H9 (cell line): Measurements from ENCODE around the gene RLF. TPM values are rescaled to one million over a fixed set of nuclear protein-coding genes. Genes with fewer than 3 reads are reported as not detected.

Source experiments
- DNase-seq: peaks from one replicate; pipeline ENCODE4 v3.0.0-alpha.2; 2017
- H2AFZ ChIP-seq: one replicate; pipeline ENCODE4 v1.6.1; 2013; ENCODE audit warnings: mild to moderate bottlenecking, low read length, control low read depth, moderate library complexity
- H2AK5ac ChIP-seq: 2 replicates; pipeline ENCODE4 v1.6.1; 2013; ENCODE audit warnings: low read length, control low read depth, mixed read lengths; ENCODE audit not compliant: insufficient read length
- H2BK120ac ChIP-seq: one replicate; pipeline ENCODE4 v1.6.1; 2013; ENCODE audit warnings: low read depth, mild to moderate bottlenecking, low read length, control low read depth, inconsistent platforms; ENCODE audit not compliant: poor library complexity, severe bottlenecking
- H2BK12ac ChIP-seq: 2 replicates; pipeline ENCODE4 v1.6.1; 2013; ENCODE audit warnings: low read length, control low read depth, mixed read lengths, low read depth; ENCODE audit not compliant: insufficient read length
- H2BK15ac ChIP-seq: 2 replicates; pipeline ENCODE4 v1.6.1; 2013; ENCODE audit warnings: low read depth, low read length, control low read depth
- H2BK20ac ChIP-seq: one replicate; pipeline ENCODE4 v1.6.1; 2013; ENCODE audit warnings: low read depth, mild to moderate bottlenecking, low read length, control low read depth, inconsistent platforms; ENCODE audit not compliant: poor library complexity, severe bottlenecking
- H2BK5ac ChIP-seq: 2 replicates; pipeline ENCODE4 v1.6.1; 2013; ENCODE audit warnings: low read length, control low read depth, mixed read lengths; ENCODE audit not compliant: insufficient read length
- H3K14ac ChIP-seq: 2 replicates; pipeline ENCODE4 v1.6.1; 2013; ENCODE audit warnings: low read length, control low read depth; ENCODE audit not compliant: insufficient read depth
- H3K18ac ChIP-seq: 2 replicates; pipeline ENCODE4 v1.6.1; 2013; ENCODE audit warnings: low read depth, mild to moderate bottlenecking, mixed read lengths, low read length, control low read depth; ENCODE audit not compliant: insufficient read length
- H3K23ac ChIP-seq: 2 replicates; pipeline ENCODE4 v1.6.1; 2013; ENCODE audit warnings: low read length, control low read depth, mixed read lengths, low read depth; ENCODE audit not compliant: insufficient read length
- H3K23me2 ChIP-seq: 2 replicates; pipeline ENCODE4 v1.6.1; 2013; ENCODE audit warnings: low read depth, mild to moderate bottlenecking, mixed read lengths, low read length, control low read depth; ENCODE audit not compliant: insufficient read length, poor library complexity, severe bottlenecking
- H3K27ac ChIP-seq: 2 replicates; pipeline ENCODE4 v1.5.1; 2013; ENCODE audit warnings: low read length, control low read depth, mixed read lengths, low read depth; ENCODE audit not compliant: insufficient read length
- H3K27me3 ChIP-seq: 2 replicates; pipeline ENCODE4 v1.6.1; 2013; ENCODE audit warnings: low read length, control low read depth, inconsistent platforms; ENCODE audit not compliant: insufficient read depth
- H3K4ac ChIP-seq: 2 replicates; pipeline ENCODE4 v1.6.1; 2013; ENCODE audit warnings: low read depth, mild to moderate bottlenecking, control low read depth, inconsistent platforms, low read length, moderate library complexity
- H3K4me1 ChIP-seq: 2 replicates; pipeline ENCODE4 v1.6.1; 2013; ENCODE audit warnings: low read length, control low read depth, inconsistent platforms; ENCODE audit not compliant: insufficient read depth
- H3K4me2 ChIP-seq: 2 replicates; pipeline ENCODE4 v1.6.1; 2013; ENCODE audit warnings: low read length, control low read depth, mixed read lengths; ENCODE audit not compliant: insufficient read length, insufficient read depth
- H3K56ac ChIP-seq: 2 replicates; pipeline ENCODE4 v1.6.1; 2013; ENCODE audit warnings: low read depth, mild to moderate bottlenecking, mixed read lengths, low read length, control low read depth; ENCODE audit not compliant: insufficient read length
- H3K79me1 ChIP-seq: 2 replicates; pipeline ENCODE4 v1.6.1; 2013; ENCODE audit warnings: low read depth, mild to moderate bottlenecking, moderate library complexity, low read length, control low read depth, inconsistent platforms; ENCODE audit not compliant: insufficient read depth, poor library complexity, severe bottlenecking
- H3K79me2 ChIP-seq: 2 replicates; pipeline ENCODE4 v1.6.1; 2013; ENCODE audit warnings: low read length, control low read depth, inconsistent platforms; ENCODE audit not compliant: insufficient read depth
- H3K9ac ChIP-seq: 2 replicates; pipeline ENCODE4 v1.6.1; 2013; ENCODE audit warnings: low read length, control low read depth, mixed read lengths; ENCODE audit not compliant: insufficient read length; ENCODE audit errors: extremely low read depth
- H3K9me3 ChIP-seq: one replicate; pipeline ENCODE4 v1.6.1; 2013; ENCODE audit warnings: low read depth, low read length, inconsistent platforms; ENCODE audit not compliant: control insufficient read depth
- H3T11ph ChIP-seq: one replicate; pipeline ENCODE4 v1.6.1; 2013; ENCODE audit warnings: mild to moderate bottlenecking, low read length, control low read depth, inconsistent platforms
- H4K20me1 ChIP-seq: one replicate; pipeline ENCODE4 v1.6.1; 2013; ENCODE audit not compliant: control insufficient read depth, insufficient read length, insufficient read depth
- H4K5ac ChIP-seq: 2 replicates; pipeline ENCODE4 v1.6.1; 2013; ENCODE audit warnings: low read depth, mild to moderate bottlenecking, mixed read lengths, low read length, control low read depth; ENCODE audit not compliant: insufficient read length
- H4K8ac ChIP-seq: replicated peaks from 2 replicates; pipeline ENCODE4 v1.6.1; 2013; ENCODE audit warnings: low read length, control low read depth, mixed read lengths, low read depth; ENCODE audit not compliant: insufficient read length
- H4K91ac ChIP-seq: 2 replicates; pipeline ENCODE4 v1.6.1; 2013; ENCODE audit warnings: low read depth, mild to moderate bottlenecking, moderate library complexity, mixed read lengths, low read length, control low read depth; ENCODE audit not compliant: insufficient read length
- H3K27ac Mint-ChIP-seq, 3 experiments: 2 replicates in 2 of 3; 3 replicates in 1 of 3; pipeline ENCODE4 v1.8.0; 2020 to 2021; ENCODE audit warnings: mixed read lengths in 3 of 3, mild to moderate bottlenecking in 1 of 3, moderate library complexity in 1 of 3
- H3K27me3 Mint-ChIP-seq: 2 replicates; pipeline ENCODE4 v1.8.0; 2021; ENCODE audit warnings: low read depth, mild to moderate bottlenecking, moderate library complexity, mixed read lengths
- H3K36me3 Mint-ChIP-seq, 3 experiments: 2 replicates in 2 of 3; 3 replicates in 1 of 3; pipeline ENCODE4 v1.8.0; 2020 to 2021; ENCODE audit warnings: low read depth in 3 of 3, mixed read lengths in 3 of 3; ENCODE audit not compliant: insufficient read depth in 1 of 3
- H3K4me1 Mint-ChIP-seq, 2 experiments: 2 replicates each; pipeline ENCODE4 v1.8.0; 2020; ENCODE audit warnings: mixed read lengths in 2 of 2
- H3K4me3 Mint-ChIP-seq, 2 experiments: 2 replicates in 1 of 2; 3 replicates in 1 of 2; pipeline ENCODE4 v1.8.0; 2020 to 2021; ENCODE audit warnings: mild to moderate bottlenecking in 2 of 2, mixed read lengths in 2 of 2, moderate library complexity in 1 of 2
- H3K9me3 Mint-ChIP-seq, 2 experiments: 2 replicates in 1 of 2; 3 replicates in 1 of 2; pipeline ENCODE4 v1.8.0; 2020; ENCODE audit warnings: mild to moderate bottlenecking in 2 of 2, mixed read lengths in 2 of 2, moderate library complexity in 1 of 2
- CTCF ChIP-seq: fragments of 200-600 bp; sonication (generic); conservative IDR thresholded peaks from 3 replicates; pipeline ENCODE4 v1.8.0; 2021; ENCODE audit warnings: antibody characterized with exemption, mild to moderate bottlenecking
- WGBS: extraction: QIAGEN DNeasy Blood & Tissue Kit; methylation state at CpG from one replicate; pipeline ENCODE4 v1.1.7; 2013; ENCODE audit warnings: missing lambda C conversion rate, low lambda C conversion rate, mixed read lengths; ENCODE audit not compliant: insufficient read length; ENCODE audit errors: extremely low coverage; 5-methylcytosine and 5-hydroxymethylcytosine counted together
- total RNA-seq: library from RNA; stranded (reverse); gene quantifications from 2 replicates; pipeline ENCODE4 v1.2.1, GENCODE V29; 2021

RLF gene
- total RNA-seq, 1 experiment from 2014 or later: 19.2 TPM

GRCh38 chr1:40252601-40253000 lies 91.4 kb downstream of the RLF start:
- Mint-ChIP-seq H3K9me3 (no peaks in the 10 kb centered on the region), H3K4me1 (peaks cover 3 to 5% of the 10 kb centered on the region in 2 experiments; a peak in 3 of 4 replicates), H3K27me3 (no peaks in the 10 kb centered on the region; the same call in 1 of the 2 replicates), H3K27ac (no peak overlapping the region; a peak in 2 of 7 replicates), H3K4me3 (no peak overlapping the region), H3K36me3 (no peaks in the 10 kb centered on the region)
- no peak overlapping the region for H3K27ac ChIP-seq
- H4K20me1 ChIP-seq: no peaks in the 10 kb centered on the region
- no peak for TF ChIP-seq CTCF
- no peak overlapping the region for H2AK5ac ChIP-seq
- no peak overlapping the region for H4K8ac ChIP-seq
- no peaks in the 10 kb centered on the region for H3K79me2 ChIP-seq
- H3K9me3 ChIP-seq: no peaks in the 10 kb centered on the region
- H3T11ph ChIP-seq: no peak overlapping the region
- H4K91ac ChIP-seq: no peak overlapping the region
- H2BK12ac ChIP-seq: no peak overlapping the region
- no peak overlapping the region for H3K14ac ChIP-seq
- no peak overlapping the region for H2AFZ ChIP-seq
- H3K56ac ChIP-seq: no peak overlapping the region
- no peak overlapping the region for H3K9ac ChIP-seq
- no peaks in the 10 kb centered on the region for H3K79me1 ChIP-seq
- no peak overlapping the region for H3K4ac ChIP-seq
- H2BK5ac ChIP-seq: no peak overlapping the region
- no peaks in the 10 kb centered on the region for H3K27me3 ChIP-seq
- no CpG with 5 or more reads among the region's 2 CpGs for WGBS
- H2BK15ac ChIP-seq: no peak overlapping the region
- no peak overlapping the region for H4K5ac ChIP-seq
- H3K18ac ChIP-seq: no peak overlapping the region
- no peak overlapping the region for H2BK20ac ChIP-seq
- no peak overlapping the region for H2BK120ac ChIP-seq
- H3K4me1 ChIP-seq: no peaks in the 10 kb centered on the region
- no peaks in the 10 kb centered on the region for H3K23me2 ChIP-seq
- no peak overlapping the region for H3K4me2 ChIP-seq
- DNase-seq: no peak
- H3K23ac ChIP-seq: no peak overlapping the region
